ENCODE data around the gene ZBTB20.

- TF ChIP-seq, protein P1, sequence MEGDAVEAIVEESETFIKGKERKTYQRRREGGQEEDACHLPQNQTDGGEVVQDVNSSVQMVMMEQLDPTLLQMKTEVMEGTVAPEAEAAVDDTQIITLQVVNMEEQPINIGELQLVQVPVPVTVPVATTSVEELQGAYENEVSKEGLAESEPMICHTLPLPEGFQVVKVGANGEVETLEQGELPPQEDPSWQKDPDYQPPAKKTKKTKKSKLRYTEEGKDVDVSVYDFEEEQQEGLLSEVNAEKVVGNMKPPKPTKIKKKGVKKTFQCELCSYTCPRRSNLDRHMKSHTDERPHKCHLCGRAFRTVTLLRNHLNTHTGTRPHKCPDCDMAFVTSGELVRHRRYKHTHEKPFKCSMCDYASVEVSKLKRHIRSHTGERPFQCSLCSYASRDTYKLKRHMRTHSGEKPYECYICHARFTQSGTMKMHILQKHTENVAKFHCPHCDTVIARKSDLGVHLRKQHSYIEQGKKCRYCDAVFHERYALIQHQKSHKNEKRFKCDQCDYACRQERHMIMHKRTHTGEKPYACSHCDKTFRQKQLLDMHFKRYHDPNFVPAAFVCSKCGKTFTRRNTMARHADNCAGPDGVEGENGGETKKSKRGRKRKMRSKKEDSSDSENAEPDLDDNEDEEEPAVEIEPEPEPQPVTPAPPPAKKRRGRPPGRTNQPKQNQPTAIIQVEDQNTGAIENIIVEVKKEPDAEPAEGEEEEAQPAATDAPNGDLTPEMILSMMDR (IDR thresholded peaks at IDR 0.05), result no peak
- no peak for TF ChIP-seq POLR2A (IDR thresholded peaks at IDR 0.05; ENCODE audit: low read depth)
These were observed 525.1 kb downstream of the ZBTB20 start for GRCh38 chr3:114622001-114622400.

Data from esophagus muscularis mucosa (tissue), 3 donors.